HEK293T (cell line): ENCODE data around the gene CAMK1D.

ENCODE experiments used
- ARNT ChIP-seq: fragments of 450-650 bp; IDR thresholded peaks from 2 replicates; pipeline ENCODE4 v1.6.1; 2017; ENCODE audit warnings: mild to moderate bottlenecking
- BHLHE40 ChIP-seq: fragments of 450-650 bp; IDR thresholded peaks from 2 replicates; pipeline ENCODE4 v1.6.1; 2016; ENCODE audit warnings: mild to moderate bottlenecking, moderate library complexity, borderline replicate concordance
- ELF4 ChIP-seq: fragments of 450-650 bp; IDR thresholded peaks from 2 replicates; pipeline ENCODE4 v1.6.1; 2017; ENCODE audit warnings: antibody characterized with exemption
- FOXA1 ChIP-seq: fragments of 450-650 bp; IDR thresholded peaks from 2 replicates; pipeline ENCODE4 v1.6.1; 2016; ENCODE audit warnings: mild to moderate bottlenecking
- FOXK2 ChIP-seq: fragments of 450-650 bp; IDR thresholded peaks from 2 replicates; pipeline ENCODE4 v1.6.1; 2016; ENCODE audit warnings: mild to moderate bottlenecking
- HDGF ChIP-seq: fragments of 450-650 bp; IDR thresholded peaks from 2 replicates; pipeline ENCODE4 v1.6.1; 2017; ENCODE audit warnings: antibody characterized with exemption, borderline replicate concordance
- L3MBTL2 ChIP-seq: fragments of 450-650 bp; conservative IDR thresholded peaks from 2 replicates; pipeline ENCODE4 v1.6.1; 2016; ENCODE audit warnings: mild to moderate bottlenecking
- LEF1 ChIP-seq: fragments of 450-650 bp; IDR thresholded peaks from 2 replicates; pipeline ENCODE4 v1.6.1; 2017; ENCODE audit warnings: mild to moderate bottlenecking, borderline replicate concordance
- NFRKB ChIP-seq: fragments of 450-650 bp; IDR thresholded peaks from 2 replicates; pipeline ENCODE4 v1.6.1; 2016; ENCODE audit warnings: mild to moderate bottlenecking, moderate library complexity
- SP1 ChIP-seq: fragments of 450-650 bp; IDR thresholded peaks from 2 replicates; pipeline ENCODE4 v1.6.1; 2017
- SUZ12 ChIP-seq: fragments of 450-650 bp; IDR thresholded peaks from 2 replicates; pipeline ENCODE4 v1.6.1; 2016; ENCODE audit warnings: mild to moderate bottlenecking
- TARDBP ChIP-seq: fragments of 450-650 bp; IDR thresholded peaks from 2 replicates; pipeline ENCODE4 v1.6.1; 2016
- ZNF384 ChIP-seq: fragments of 450-650 bp; IDR thresholded peaks from 2 replicates; pipeline ENCODE4 v1.6.1; 2016
- TF ChIP-seq, protein P1 (sequence below): fragments of 450-650 bp; IDR thresholded peaks from 2 replicates; pipeline ENCODE4 v1.6.1; 2016

DNA sequence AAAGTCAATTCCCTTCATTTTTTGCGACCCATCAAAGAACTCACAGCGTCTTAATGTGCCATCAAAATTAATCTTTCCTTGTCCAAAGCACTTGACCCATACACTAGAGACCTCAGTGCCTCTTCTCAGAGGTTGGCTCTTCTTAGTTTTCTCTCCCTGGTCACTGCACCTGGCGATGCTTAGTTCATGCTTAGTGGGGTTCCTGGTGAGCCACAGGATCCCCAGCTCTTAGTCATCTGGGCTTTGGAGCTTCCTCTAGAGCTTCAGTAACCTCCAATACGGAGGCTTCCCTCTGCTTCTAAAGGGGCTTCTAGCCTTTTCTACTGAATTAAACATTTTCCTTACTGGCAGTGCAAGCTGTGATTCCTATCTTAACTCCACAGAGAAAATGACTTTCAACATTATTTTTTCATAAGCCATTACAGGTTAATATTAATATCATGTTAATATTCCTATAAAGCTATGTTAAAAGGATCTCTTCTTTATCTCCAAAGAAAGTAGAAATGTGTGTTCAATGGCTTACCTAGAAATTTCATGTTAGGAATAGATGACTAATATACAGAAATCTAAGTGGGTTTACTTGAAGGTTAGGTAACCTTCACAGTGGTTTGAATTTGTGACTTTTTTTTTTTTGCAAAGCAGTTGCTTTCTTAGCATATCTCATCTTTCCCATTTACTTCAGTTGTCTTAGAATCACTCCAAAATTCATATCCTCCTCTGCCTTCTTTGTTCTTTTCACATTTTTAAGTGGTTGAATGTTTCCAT, 295.2 kb downstream of the CAMK1D start:
- TF ChIP-seq ELF4 (no peak), ARNT (no peak), SUZ12 (no peak), FOXA1 (no peak), HDGF (no peak), TARDBP (no peak), LEF1 (no peak), SP1 (no peak), ZNF384 (no peak), FOXK2 (no peak), NFRKB (no peak), L3MBTL2 (no peak), BHLHE40 (no peak)
- TF ChIP-seq, protein P1, sequence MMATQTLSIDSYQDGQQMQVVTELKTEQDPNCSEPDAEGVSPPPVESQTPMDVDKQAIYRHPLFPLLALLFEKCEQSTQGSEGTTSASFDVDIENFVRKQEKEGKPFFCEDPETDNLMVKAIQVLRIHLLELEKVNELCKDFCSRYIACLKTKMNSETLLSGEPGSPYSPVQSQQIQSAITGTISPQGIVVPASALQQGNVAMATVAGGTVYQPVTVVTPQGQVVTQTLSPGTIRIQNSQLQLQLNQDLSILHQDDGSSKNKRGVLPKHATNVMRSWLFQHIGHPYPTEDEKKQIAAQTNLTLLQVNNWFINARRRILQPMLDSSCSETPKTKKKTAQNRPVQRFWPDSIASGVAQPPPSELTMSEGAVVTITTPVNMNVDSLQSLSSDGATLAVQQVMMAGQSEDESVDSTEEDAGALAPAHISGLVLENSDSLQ, result no peak
